ENCODE measurements around the gene ACY1.

DNA sequence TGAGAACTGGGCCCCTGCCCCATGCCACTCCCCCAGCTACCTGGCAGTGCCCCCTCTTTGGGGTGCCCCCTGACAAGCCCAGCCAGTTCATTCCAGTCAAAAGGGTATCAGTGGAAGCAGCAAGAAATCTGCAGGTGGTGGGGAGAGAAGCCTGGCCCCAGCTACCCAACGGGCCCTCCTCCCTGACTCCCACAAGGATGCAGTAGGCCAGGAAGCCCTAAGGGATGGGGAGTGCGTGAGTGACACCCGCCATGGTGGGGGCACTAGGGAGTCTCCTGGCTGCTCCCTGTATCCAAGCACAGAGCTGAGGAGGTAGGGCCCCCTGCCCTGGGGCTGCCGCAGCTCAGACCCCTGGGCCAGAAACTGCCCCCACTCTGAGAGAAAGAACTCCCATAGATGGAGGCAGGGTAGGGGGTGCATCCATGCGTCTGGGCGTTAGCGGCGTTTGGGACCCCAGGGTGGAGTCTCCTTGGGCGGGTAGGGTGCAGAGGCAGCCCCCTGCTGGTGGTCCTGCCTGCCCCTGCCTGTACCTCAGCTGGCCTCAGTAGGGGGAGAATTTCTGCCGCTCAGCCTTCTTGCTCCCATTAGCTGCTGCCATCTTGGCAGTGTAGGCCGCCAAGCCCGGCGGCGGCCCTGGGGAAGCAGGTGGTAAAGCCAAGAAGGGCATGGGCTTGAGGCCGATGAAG lies 25.7 kb upstream of the ACY1 start:
- TF ChIP-seq POLR2AphosphoS5 (IDR thresholded peaks at IDR 0.05; ENCODE audit: insufficient read depth, low read depth, low read length) = no peak
- no peak for TF ChIP-seq POLR2A (IDR thresholded peaks at IDR 0.05; ENCODE audit: low read depth, low read length)
- TF ChIP-seq CTCF (IDR thresholded peaks at IDR 0.05; ENCODE audit: extremely low read depth in 1 of 2, insufficient read depth in 1 of 2, low read depth in 1 of 2, low read length in 2 of 2) = no peak
- no peak for TF ChIP-seq EZH2 (IDR thresholded peaks at IDR 0.05; ENCODE audit: borderline replicate concordance, low read depth, low read length, severe bottlenecking)
- TF ChIP-seq, protein P1, sequence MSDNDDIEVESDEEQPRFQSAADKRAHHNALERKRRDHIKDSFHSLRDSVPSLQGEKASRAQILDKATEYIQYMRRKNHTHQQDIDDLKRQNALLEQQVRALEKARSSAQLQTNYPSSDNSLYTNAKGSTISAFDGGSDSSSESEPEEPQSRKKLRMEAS (IDR thresholded peaks at IDR 0.05; ENCODE audit: insufficient read depth, insufficient read length) = no peak
- no peak for TF ChIP-seq FOS (IDR thresholded peaks at IDR 0.05; ENCODE audit: borderline replicate concordance, insufficient read depth, low read length)

Data from endothelial cell of umbilical vein (primary cell).